Endometrium (tissue), 2 donors: Measurements from ENCODE around the gene SUMO3.

Experiments
- FAIRE-seq: peaks from 2 replicates; lab custom pipeline; 2012; peaks lifted over from hg19 to GRCh38; lab: Jason Lieb, UNC
- donor health status: control.
- donor health status: control.

SUMO3 gene

GRCh38 chr21:44828362-44829056, 10.6 kb upstream of the SUMO3 start:
- no peak for FAIRE-seq

GRCh38 chr21:44823179-44823660, 5.4 kb upstream of the SUMO3 start:
- no peak for FAIRE-seq

- no peak for FAIRE-seq
Measured at GRCh38 chr21:44822484-44823178, 4.8 kb upstream of the SUMO3 start.

GRCh38 chr21:44820851-44821250, 3.0 kb upstream of the SUMO3 start:
- no peak for FAIRE-seq

- no peak for FAIRE-seq
Measured at GRCh38 chr21:44819283-44820243, 1.7 kb upstream of the SUMO3 start.

GRCh38 chr21:44818640-44819011, 764 bp upstream of the SUMO3 start:
- no peak for FAIRE-seq

- FAIRE-seq, result no peak
Measured at GRCh38 chr21:44817506-44817880, 369 bp downstream of the SUMO3 start.

GRCh38 chr21:44816761-44817505, 929 bp downstream of the SUMO3 start:
- FAIRE-seq, result no peak

GRCh38 chr21:44815852-44816628, 1.8 kb downstream of the SUMO3 start:
- no peak for FAIRE-seq

GRCh38 chr21:44815225-44815624, 2.6 kb downstream of the SUMO3 start:
- FAIRE-seq, result no peak

- FAIRE-seq, result no peak
Measured at GRCh38 chr21:44814498-44815023, 3.3 kb downstream of the SUMO3 start.

GRCh38 chr21:44813727-44814126, 4.1 kb downstream of the SUMO3 start:
- FAIRE-seq, result no peak

- no peak for FAIRE-seq
Measured at GRCh38 chr21:44813149-44813548, 4.7 kb downstream of the SUMO3 start.

- FAIRE-seq, result no peak
Measured at GRCh38 chr21:44812640-44813039, 5.2 kb downstream of the SUMO3 start.

GRCh38 chr21:44810779-44811178, 7.1 kb downstream of the SUMO3 start:
- FAIRE-seq, result no peak

GRCh38 chr21:44805859-44806258, 12.0 kb downstream of the SUMO3 start:
- FAIRE-seq, result no peak

- FAIRE-seq, result no peak
Measured at GRCh38 chr21:44805226-44805625, 12.6 kb downstream of the SUMO3 start.

GRCh38 chr21:44804762-44805161, 13.1 kb downstream of the SUMO3 start:
- no peak for FAIRE-seq

GRCh38 chr21:44803651-44804050, 14.2 kb downstream of the SUMO3 start:
- no peak for FAIRE-seq

GRCh38 chr21:44802396-44803153, 15.3 kb downstream of the SUMO3 start:
- FAIRE-seq, result no peak
